K562 (cell line): Measurements from ENCODE around the gene KLHL8.

ENCODE experiments used
- ARID3B ChIP-seq: fragments of 250-450 bp; sonication (Bioruptor Pico); IDR thresholded peaks from 2 replicates; pipeline ENCODE4 v1.4.0; 2020; ENCODE audit warnings: borderline replicate concordance
- CBX8 ChIP-seq: fragments of 200-600 bp; sonication (generic); IDR thresholded peaks from 2 replicates; pipeline ENCODE4 v1.6.1; 2012; ENCODE audit warnings: borderline replicate concordance, mixed run types, low read depth, mild to moderate bottlenecking, moderate library complexity, mixed read lengths, low read length, control low read depth, inconsistent platforms; ENCODE audit not compliant: poor library complexity, severe bottlenecking; ENCODE audit errors: extremely low read depth
- RBFOX2 ChIP-seq: fragments of 200-400 bp; formaldehyde crosslinking; IDR thresholded peaks from 2 replicates; pipeline ENCODE4 v1.6.1; 2017; ENCODE audit warnings: low read depth, mild to moderate bottlenecking, low read length, moderate library complexity
- U2AF1 ChIP-seq: fragments of 200-400 bp; formaldehyde crosslinking; optimal IDR thresholded peaks from 2 replicates; pipeline ENCODE3; 2017; ENCODE audit warnings: mild to moderate bottlenecking, low read depth, low read length, moderate library complexity
- ZNF232 ChIP-seq: sonication (generic); formaldehyde crosslinking; IDR thresholded peaks from 2 replicates; pipeline ENCODE4 v1.8.0; 2022; ENCODE audit warnings: mild to moderate bottlenecking, missing genetic modification reagents

DNA sequence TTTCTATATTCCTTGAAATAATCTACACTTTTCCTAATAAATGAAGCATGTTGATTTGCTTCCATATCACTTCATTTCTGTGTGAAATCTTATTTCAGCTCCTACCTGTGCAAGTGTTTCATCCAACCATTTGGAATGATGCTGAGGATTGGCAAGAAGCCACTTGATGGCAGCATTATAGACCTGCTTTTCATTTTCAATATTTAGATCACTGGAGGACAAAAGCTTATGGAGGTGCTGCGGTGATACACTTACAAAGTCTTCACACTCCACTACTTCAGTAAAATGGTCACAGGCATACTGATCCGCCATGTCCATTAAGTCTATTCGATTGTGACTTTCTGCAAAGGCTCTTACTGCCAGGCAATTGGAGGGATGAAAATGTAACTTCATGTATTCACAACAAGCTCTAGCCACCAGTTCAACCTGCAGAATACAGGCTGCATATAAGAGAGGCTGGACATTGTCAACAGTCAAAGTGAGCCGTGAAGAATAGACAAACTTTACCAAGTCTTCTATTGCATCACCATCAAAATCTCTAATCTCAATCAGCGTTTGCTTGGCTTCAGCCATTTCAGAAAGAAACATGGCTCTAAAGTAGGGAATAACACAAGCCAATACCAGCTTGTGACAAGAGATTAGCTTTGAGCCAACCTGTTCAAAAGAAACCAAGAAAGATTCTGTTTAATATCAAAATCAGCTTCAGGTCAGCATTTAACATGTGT, 35.1 kb downstream of the KLHL8 start:
- TF ChIP-seq RBFOX2, result no peak
- TF ChIP-seq ARID3B (CRISPR knock-in tag), result no peak
- no peak for TF ChIP-seq U2AF1
- TF ChIP-seq ZNF232, result no peak
- TF ChIP-seq CBX8, result no peak
